ENCODE data around the gene MRM3. TPM values are rescaled to one million over a fixed set of nuclear protein-coding genes. Genes with fewer than 3 reads are reported as not detected.

MRM3 gene, protein sequence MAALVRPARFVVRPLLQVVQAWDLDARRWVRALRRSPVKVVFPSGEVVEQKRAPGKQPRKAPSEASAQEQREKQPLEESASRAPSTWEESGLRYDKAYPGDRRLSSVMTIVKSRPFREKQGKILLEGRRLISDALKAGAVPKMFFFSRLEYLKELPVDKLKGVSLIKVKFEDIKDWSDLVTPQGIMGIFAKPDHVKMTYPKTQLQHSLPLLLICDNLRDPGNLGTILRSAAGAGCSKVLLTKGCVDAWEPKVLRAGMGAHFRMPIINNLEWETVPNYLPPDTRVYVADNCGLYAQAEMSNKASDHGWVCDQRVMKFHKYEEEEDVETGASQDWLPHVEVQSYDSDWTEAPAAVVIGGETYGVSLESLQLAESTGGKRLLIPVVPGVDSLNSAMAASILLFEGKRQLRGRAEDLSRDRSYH
- total RNA-seq (19.0 and 19.2 TPM in 2 replicates), polyA plus RNA-seq (12.5 and 17.1 TPM in 2 replicates), polyA minus RNA-seq (11.8 and 15.9 TPM in 2 replicates), Bru-seq, nascent RNA (percentile 74 among the genes with signal in this experiment), BruChase-seq, experiment 1, labeled RNA remaining after a 6-hour chase (percentile 62 among the genes with signal in this experiment), BruChase-seq, experiment 2, labeled RNA remaining after a 2-hour chase (percentile 70 among the genes with signal in this experiment)
- polyA plus RNA-seq (2011; cell fraction: cytosol; rRNA removed) = 16.7 and 19.1 TPM in 2 replicates
- polyA plus RNA-seq (2011; cell fraction: nucleus; rRNA removed) = 14.6 and 17.8 TPM in 2 replicates
- 20.7 and 26.2 TPM in 2 replicates for polyA plus RNA-seq (2012)
- polyA minus RNA-seq (2011; cell fraction: cytosol; rRNA and poly(A)+ RNA removed) = 14.1 TPM
- polyA minus RNA-seq (2011; cell fraction: nucleus; rRNA and poly(A)+ RNA removed) = 12.6 and 25.1 TPM in 2 replicates
- long read RNA-seq, transcript MRM3-201 (4 exons, 1,809 nt) = major isoform, 59 of 73 reads
- long read RNA-seq, partial matches to known transcripts = 3 of 73 reads
- long read RNA-seq, other reads (novel, unspliced or antisense) = 6 of 73 reads

DNA sequence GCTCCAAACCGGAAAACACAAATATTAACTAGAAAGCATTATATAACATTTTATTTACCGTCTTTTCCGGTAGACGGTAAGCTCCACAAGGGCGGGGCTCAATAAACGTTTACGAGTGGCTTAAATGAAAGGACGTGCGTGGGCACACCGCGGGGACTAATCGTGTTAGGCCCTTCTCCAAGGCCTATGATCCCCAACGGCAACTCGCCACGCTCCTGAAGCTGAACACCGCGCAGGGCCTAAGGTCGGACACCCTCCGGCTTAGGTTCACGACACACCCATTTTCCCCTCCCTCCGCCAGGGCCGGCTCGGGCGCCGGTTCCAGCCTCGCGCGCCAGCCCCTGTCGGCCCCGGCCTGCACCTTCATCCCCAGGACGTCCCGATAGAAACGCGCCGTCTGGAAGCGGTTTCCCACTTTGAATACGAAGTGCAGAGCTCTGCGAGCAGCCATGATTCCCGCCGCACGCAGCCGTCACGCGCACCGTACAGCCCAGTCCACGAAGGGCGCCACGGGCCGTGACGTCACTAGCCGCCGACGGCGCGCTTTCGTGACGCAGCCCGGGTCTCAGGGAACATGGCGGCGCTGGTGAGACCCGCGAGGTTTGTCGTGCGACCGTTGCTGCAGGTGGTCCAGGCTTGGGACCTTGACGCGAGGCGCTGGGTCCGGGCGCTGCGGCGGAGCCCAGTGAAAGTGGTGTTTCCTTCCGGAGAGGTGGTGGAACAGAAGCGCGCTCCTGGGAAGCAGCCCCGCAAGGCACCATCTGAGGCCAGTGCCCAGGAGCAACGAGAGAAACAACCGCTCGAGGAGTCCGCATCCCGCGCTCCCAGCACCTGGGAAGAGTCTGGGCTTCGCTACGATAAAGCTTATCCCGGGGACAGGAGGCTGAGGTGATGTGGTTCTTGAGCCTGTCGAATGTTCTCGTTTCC lies at the start of gene MRM3, which contains the start of gene GLOD4:
TSS of gene MRM3 (plus strand) at position 549 of the 927 bp plus-strand sequence. CDS start at position 575, 26 bp downstream.
TSS of gene GLOD4 (minus strand) at position 476 of the 927 bp plus-strand sequence. CDS start at position 451, 25 bp downstream.
- peaks cover 18% of the 10 kb centered on the region for H3K4me1 ChIP-seq (ENCODE audit: control insufficient read depth, extremely low read depth, insufficient read depth, low read length)
- peak within 1 kb of the TSS; percentile 66 to 91 (median 83) for H3K4me3 ChIP-seq (replicated peaks in 1 of 3; ENCODE audit: insufficient read depth in 1 of 3, low read depth in 1 of 3, low read length in 3 of 3)
- CTCF ChIA-PET = interaction anchor here (1.0 to 5.0 kb wide), 9 partner anchors 51 to 370 kb away, joined by 3 to 58 read pairs (median 4); partner anchors contain the start of genes NXN and TIMM22
- no peaks in the 10 kb centered on the region for H3K27me3 ChIP-seq (ENCODE audit: control insufficient read depth in 2 of 2, insufficient read depth in 2 of 2, low read length in 2 of 2)
- FAIRE-seq (peak; percentile 53), DNase-seq (ENCODE audit: low read depth, low spot score) (peak; percentile 92)
- TF ChIP-seq POLR2AphosphoS5 (IDR thresholded peaks at IDR 0.05; ENCODE audit: insufficient read depth, low read depth, low read length) (peak; percentile 92), POLR2A (IDR thresholded peaks at IDR 0.05; ENCODE audit: low read depth, low read length) (peak; percentile 92), JUN (IDR thresholded peaks at IDR 0.05; ENCODE audit: borderline replicate concordance, insufficient read depth, insufficient read length, low read depth) (no peak), EZH2 (IDR thresholded peaks at IDR 0.05; ENCODE audit: borderline replicate concordance, low read depth, low read length, severe bottlenecking) (no peak), MYC (IDR thresholded peaks at IDR 0.05; ENCODE audit: low read depth, low read length) (peak; percentile 92), GATA2 (IDR thresholded peaks at IDR 0.05; ENCODE audit: insufficient read depth, insufficient read length, low read depth, low read length) (no peak), FOS (IDR thresholded peaks at IDR 0.05; ENCODE audit: borderline replicate concordance, insufficient read depth, low read length) (no peak)
- TF ChIP-seq, protein P1, sequence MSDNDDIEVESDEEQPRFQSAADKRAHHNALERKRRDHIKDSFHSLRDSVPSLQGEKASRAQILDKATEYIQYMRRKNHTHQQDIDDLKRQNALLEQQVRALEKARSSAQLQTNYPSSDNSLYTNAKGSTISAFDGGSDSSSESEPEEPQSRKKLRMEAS (IDR thresholded peaks at IDR 0.05; ENCODE audit: insufficient read depth, insufficient read length) = peak; percentile 84
- TF ChIP-seq, protein P2, sequence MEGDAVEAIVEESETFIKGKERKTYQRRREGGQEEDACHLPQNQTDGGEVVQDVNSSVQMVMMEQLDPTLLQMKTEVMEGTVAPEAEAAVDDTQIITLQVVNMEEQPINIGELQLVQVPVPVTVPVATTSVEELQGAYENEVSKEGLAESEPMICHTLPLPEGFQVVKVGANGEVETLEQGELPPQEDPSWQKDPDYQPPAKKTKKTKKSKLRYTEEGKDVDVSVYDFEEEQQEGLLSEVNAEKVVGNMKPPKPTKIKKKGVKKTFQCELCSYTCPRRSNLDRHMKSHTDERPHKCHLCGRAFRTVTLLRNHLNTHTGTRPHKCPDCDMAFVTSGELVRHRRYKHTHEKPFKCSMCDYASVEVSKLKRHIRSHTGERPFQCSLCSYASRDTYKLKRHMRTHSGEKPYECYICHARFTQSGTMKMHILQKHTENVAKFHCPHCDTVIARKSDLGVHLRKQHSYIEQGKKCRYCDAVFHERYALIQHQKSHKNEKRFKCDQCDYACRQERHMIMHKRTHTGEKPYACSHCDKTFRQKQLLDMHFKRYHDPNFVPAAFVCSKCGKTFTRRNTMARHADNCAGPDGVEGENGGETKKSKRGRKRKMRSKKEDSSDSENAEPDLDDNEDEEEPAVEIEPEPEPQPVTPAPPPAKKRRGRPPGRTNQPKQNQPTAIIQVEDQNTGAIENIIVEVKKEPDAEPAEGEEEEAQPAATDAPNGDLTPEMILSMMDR (IDR thresholded peaks at IDR 0.05; ENCODE audit: extremely low read depth in 1 of 2, insufficient read depth in 1 of 2, low read depth in 1 of 2, low read length in 2 of 2) = no peak
- intact Hi-C loops (cut with micrococcal nuclease) (loop anchor here (1.0 to 2.0 kb wide), 3 partner anchors 30 to 214 kb away; partner anchors contain the start of gene GEMIN4), dilution Hi-C loops (cut with MboI; ENCODE audit: extremely low pct_ligation_motif_present, low sequenced_read_pairs) (loop anchor here (25.0 kb wide), 1 partner anchor 205 kb away; the partner anchor contains the start of genes NXN and TIMM22)
- POLR2A ChIA-PET = interaction anchor here (0.6 kb wide), 1 partner anchor 22 kb away, joined by 5 read pairs; no protein-coding TSS in a partner anchor
- H3K9me3 ChIP-seq (replicated peaks; ENCODE audit: control insufficient read depth, insufficient read depth, low read length) = no peaks in the 10 kb centered on the region
- peak within 1 kb of the TSS; percentile 82 for H3K9ac ChIP-seq (replicated peaks; ENCODE audit: extremely low read depth, insufficient read depth, low read length)
- peaks cover 51% of the 10 kb centered on the region for H3K79me2 ChIP-seq (ENCODE audit: control insufficient read depth, insufficient read depth, low read length)
- H4K20me1 ChIP-seq (replicated peaks; ENCODE audit: control insufficient read depth, extremely low read depth, insufficient read depth, low read length) = no peaks in the 10 kb centered on the region
- no peaks in the 10 kb centered on the region for H3K9me1 ChIP-seq (replicated peaks; ENCODE audit: control insufficient read depth, extremely low read depth, insufficient read depth, low read length)
- peak within 1 kb of the TSS; percentile 29 for H3K27ac ChIP-seq (ENCODE audit: insufficient read depth, low read depth, low read length)
- H3K36me3 ChIP-seq (ENCODE audit: control insufficient read depth in 2 of 2, extremely low read depth in 1 of 2, insufficient read depth in 2 of 2, low read length in 2 of 2) = peaks cover 3 to 7% of the 10 kb centered on the region in 2 experiments
- BruUV-seq (replicated peaks) = TSS peak; percentile 51
- peak within 1 kb of the TSS; percentile 56 for H2AFZ ChIP-seq (ENCODE audit: low read depth, low read length)
- H3K4me2 ChIP-seq (ENCODE audit: insufficient read depth, low read length) = peak within 1 kb of the TSS; percentile 91
